Stimulated activated CD8-positive, alpha-beta memory T cell treated with anti-CD3 and anti-CD28 coated beads, Interleukin-4, amount 100 ng/mL, for 24 hours (primary cell): Measurements from ENCODE around the gene TAS2R31.

Experiments used
- DNase-seq: peaks from one replicate; pipeline ENCODE4 v3.0.0-alpha.2; 2020; ENCODE audit warnings: low read depth

Gene TAS2R31

GRCh38 chr12:10998204-10998603 lies 33.0 kb downstream of the TAS2R31 start, which contains the start of gene TAS2R20:
TAS2R20 (minus strand) TSS chr12:10998304; CDS start chr12:10997875, 429 bp downstream.
- DNase-seq = no peak

GRCh38 chr12:10994307-10994706 lies 36.9 kb downstream of the TAS2R31 start:
- DNase-seq = no peak

DNA sequence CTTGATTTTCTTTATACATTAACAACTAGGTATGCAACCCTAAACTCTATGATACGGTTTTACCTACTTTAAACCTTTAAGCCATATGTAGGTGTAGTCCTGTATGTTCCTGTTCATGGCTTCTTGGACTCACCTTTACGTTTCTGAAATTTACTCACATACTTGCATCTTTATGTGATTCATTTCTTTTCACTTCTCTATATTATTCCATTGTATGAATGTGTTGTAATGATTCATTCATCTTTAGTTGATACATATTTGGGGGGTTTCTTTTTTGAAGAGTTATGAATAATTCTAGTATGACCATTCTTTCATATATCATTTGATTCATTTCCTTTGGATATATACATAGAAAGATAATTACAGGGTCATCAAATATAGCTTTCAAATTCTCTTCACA lies 42.1 kb downstream of the TAS2R31 start:
- DNase-seq = no peak

GRCh38 chr12:10986812-10987211 lies 44.4 kb downstream of the TAS2R31 start, which contains the start of gene TAS2R50:
TAS2R50 (minus strand) TSS chr12:10986912; CDS start chr12:10986860, 52 bp downstream.
- DNase-seq = no peak

- no peak for DNase-seq
Measured at GRCh38 chr12:10982244-10982643, 49.0 kb downstream of the TAS2R31 start.
